SJSA1 (cell line): ENCODE results near the gene RAP2B. TPM values are rescaled to one million over a fixed set of nuclear protein-coding genes. Genes with fewer than 3 reads are reported as not detected.

Source experiments
- DNase-seq, 2 experiments: peaks; one replicate each; pipeline ENCODE4 v3.0.0-alpha.2; 2015 to 2020; ENCODE audit warnings: low spot score in 2 of 2, low read depth in 1 of 2
- H3K27ac ChIP-seq: fragments of 250-450 bp; sonication (Bioruptor Pico); 2 replicates; pipeline ENCODE4 v1.5.1; 2020; ENCODE audit warnings: mild to moderate bottlenecking, moderate library complexity
- H3K27me3 ChIP-seq: fragments of 250-450 bp; sonication (Bioruptor Pico); replicated peaks from 2 replicates; pipeline ENCODE4 v1.5.1; 2020; ENCODE audit warnings: mild to moderate bottlenecking, moderate library complexity
- H3K36me3 ChIP-seq: fragments of 250-450 bp; sonication (Bioruptor Pico); 2 replicates; pipeline ENCODE4 v1.5.1; 2020; ENCODE audit warnings: mild to moderate bottlenecking
- H3K4me1 ChIP-seq: fragments of 250-450 bp; sonication (Bioruptor Pico); replicated peaks from 2 replicates; pipeline ENCODE4 v1.6.1; 2021; ENCODE audit warnings: mild to moderate bottlenecking
- H3K4me3 ChIP-seq: fragments of 250-450 bp; sonication (Bioruptor Pico); 2 replicates; pipeline ENCODE4 v1.5.1; 2020; ENCODE audit warnings: mild to moderate bottlenecking
- H3K9me3 ChIP-seq: fragments of 250-450 bp; sonication (Bioruptor Pico); replicated peaks from 2 replicates; pipeline ENCODE4 v1.5.1; 2020; ENCODE audit warnings: mild to moderate bottlenecking
- total RNA-seq: library from RNA; depleted of rRNA; stranded (reverse); fragments of >200 nt; shearing (Covaris generic); gene quantifications from 2 replicates; pipeline ENCODE4 v1.2.3, GENCODE V29; 2014

The RAP2B gene
- total RNA-seq, 1 experiment from 2014 or later = 21.7 TPM

GRCh38 chr3:153165261-153165681, 3.2 kb downstream of the RAP2B start:
- DNase-seq = peak in 1 of 2 experiments; percentile 21
- peaks cover 56% of the 10 kb centered on the region for H3K36me3 ChIP-seq
- H3K27me3 ChIP-seq = no peaks in the 10 kb centered on the region
- peaks cover 24% of the 10 kb centered on the region for H3K4me1 ChIP-seq
- H3K4me3 ChIP-seq = no peak overlapping the region
- H3K27ac ChIP-seq = no peak overlapping the region
- H3K9me3 ChIP-seq = no peaks in the 10 kb centered on the region

DNA sequence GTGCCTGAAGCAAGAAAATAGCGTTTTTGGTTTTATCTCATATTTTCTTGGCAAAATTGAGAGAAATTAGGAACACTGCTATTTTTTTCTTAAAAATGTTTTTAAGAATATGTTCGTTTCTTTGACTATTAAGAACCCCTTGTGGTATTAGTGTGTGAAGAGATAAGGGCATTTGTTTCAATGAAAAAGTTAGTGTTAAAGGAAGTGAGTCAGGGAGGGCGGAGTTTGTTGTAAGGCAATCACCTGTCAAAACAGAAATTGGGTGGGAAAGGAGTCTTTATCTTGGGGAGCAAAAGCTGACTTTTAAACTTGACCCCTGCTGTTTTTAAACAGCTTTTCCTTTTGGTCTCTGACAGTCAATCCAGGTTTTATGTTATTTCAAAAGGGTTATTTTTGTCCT, 4.2 kb downstream of the RAP2B start:
- no peak overlapping the region for H3K4me3 ChIP-seq
- H3K36me3 ChIP-seq = peaks cover 56% of the 10 kb centered on the region
- H3K4me1 ChIP-seq = peaks cover 23% of the 10 kb centered on the region
- no peaks in the 10 kb centered on the region for H3K9me3 ChIP-seq
- H3K27me3 ChIP-seq = no peaks in the 10 kb centered on the region
- DNase-seq = no peak
- H3K27ac ChIP-seq = no peak overlapping the region

DNA sequence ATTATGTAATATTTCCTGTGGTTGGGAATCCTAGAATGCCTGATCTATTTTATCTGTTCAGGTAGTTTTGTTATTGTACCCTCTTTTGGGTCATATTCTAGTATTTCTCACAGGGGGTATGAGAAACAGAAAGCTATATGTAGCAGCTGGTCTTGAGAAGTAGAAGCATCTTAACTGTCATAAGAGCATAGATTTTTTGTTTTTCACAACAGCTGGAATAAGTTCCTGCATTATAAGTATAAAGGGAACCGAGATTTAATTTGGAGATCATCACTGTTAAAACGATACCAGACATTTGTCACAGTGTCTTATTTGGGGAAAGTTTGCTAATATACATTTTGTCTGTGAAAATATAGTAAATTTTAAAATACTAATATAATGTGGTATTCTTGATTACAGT, 4.8 kb downstream of the RAP2B start:
- Histone ChIP-seq H3K27me3 (no peaks in the 10 kb centered on the region), H3K4me1 (peaks cover 23% of the 10 kb centered on the region), H3K9me3 (no peaks in the 10 kb centered on the region), H3K4me3 (no peak overlapping the region), H3K36me3 (peaks cover 56% of the 10 kb centered on the region), H3K27ac (no peak overlapping the region)
- DNase-seq = no peak

- Histone ChIP-seq H3K27ac (no peak overlapping the region), H3K27me3 (no peaks in the 10 kb centered on the region), H3K36me3 (peaks cover 38% of the 10 kb centered on the region), H3K4me1 (peaks cover 24% of the 10 kb centered on the region), H3K4me3 (no peak overlapping the region), H3K9me3 (no peaks in the 10 kb centered on the region)
- no peak for DNase-seq
These were observed 7.9 kb downstream of the RAP2B start for GRCh38 chr3:153169793-153170383.

GRCh38 chr3:153171256-153171655, 9.2 kb downstream of the RAP2B start:
- Histone ChIP-seq H3K36me3 (peaks cover 26% of the 10 kb centered on the region), H3K27ac (no peak overlapping the region), H3K9me3 (no peaks in the 10 kb centered on the region), H3K27me3 (no peaks in the 10 kb centered on the region), H3K4me1 (peaks cover 10% of the 10 kb centered on the region), H3K4me3 (no peak overlapping the region)
- no peak for DNase-seq

DNA sequence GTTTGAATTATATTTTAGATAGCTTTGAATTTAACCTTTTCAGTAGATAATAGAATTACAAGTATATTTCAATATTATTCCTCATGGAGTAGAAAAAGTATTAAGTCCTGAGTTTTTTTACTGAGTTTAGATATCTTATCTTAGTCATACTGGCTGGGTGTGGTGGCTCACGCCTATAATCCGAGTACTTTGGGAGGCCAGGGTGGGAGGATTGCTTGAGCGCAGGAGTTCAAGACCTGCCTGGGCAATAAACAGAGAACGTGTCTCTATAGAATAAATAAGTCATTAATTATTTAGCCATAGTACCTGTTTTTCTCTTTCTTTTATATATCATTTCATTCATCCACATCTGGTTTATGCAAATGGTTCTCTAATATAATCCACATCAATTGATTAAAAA, 9.9 kb downstream of the RAP2B start:
- Histone ChIP-seq H3K9me3 (no peaks in the 10 kb centered on the region), H3K4me1 (peaks cover 5% of the 10 kb centered on the region), H3K36me3 (peaks cover 19% of the 10 kb centered on the region), H3K27ac (no peak overlapping the region), H3K4me3 (no peak overlapping the region), H3K27me3 (no peaks in the 10 kb centered on the region)
- DNase-seq = no peak

DNA sequence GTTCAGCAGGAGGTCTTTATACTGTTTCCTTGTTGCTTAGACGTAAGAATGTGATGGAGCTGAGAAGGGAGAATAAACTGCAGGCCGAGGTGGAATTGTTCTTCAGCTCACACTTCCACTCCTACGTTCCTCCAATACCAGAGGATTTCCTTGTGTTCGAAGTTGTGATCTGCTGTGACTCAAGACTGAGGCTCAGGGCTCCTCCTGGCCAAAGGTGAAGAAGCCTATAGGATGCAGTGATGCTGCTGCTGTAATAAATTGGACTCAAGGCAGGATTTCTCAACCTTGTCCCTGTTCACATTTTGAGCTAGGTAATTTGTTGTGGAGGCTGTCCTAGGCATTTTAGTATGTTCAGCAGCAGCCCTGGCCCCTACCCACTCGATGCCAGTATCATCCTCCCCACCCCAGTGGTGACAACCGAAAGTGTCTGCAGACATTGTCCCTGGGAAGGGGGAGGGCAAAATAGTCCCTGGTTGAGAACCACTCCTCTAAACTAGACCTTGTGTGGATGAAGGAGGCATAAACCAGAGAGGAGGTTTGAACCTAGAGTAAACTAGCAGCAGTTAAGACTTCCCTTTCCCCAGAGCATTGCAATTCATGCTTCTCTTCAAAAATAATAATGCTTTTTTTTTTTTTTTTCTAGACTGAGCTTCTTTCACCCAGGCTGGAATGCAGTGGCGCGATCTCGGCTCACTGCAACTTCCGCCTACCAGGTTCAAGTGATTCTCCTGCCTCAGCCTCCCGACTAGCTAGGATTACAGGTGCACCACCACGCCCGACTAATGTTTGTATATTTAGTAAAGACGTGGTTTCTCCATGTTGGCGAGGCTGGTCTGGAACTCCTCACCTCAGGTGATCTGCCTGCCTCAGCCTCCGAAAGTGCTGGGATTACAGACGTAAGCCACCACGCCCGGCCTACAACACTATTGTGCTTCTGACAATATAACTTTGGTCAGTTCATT, 11.1 kb downstream of the RAP2B start:
- Histone ChIP-seq H3K4me1 (peaks cover 5% of the 10 kb centered on the region), H3K36me3 (peaks cover 8% of the 10 kb centered on the region), H3K27me3 (no peaks in the 10 kb centered on the region), H3K27ac (no peak overlapping the region), H3K9me3 (no peaks in the 10 kb centered on the region), H3K4me3 (no peak overlapping the region)
- DNase-seq = no peak

GRCh38 chr3:153173758-153174516, 11.9 kb downstream of the RAP2B start:
- Histone ChIP-seq H3K4me3 (no peak overlapping the region), H3K27ac (no peak overlapping the region), H3K9me3 (no peaks in the 10 kb centered on the region), H3K27me3 (no peaks in the 10 kb centered on the region), H3K4me1 (peaks cover 5% of the 10 kb centered on the region), H3K36me3 (peaks cover 7% of the 10 kb centered on the region)
- peak in 1 of 2 experiments; percentile 17 for DNase-seq

DNA sequence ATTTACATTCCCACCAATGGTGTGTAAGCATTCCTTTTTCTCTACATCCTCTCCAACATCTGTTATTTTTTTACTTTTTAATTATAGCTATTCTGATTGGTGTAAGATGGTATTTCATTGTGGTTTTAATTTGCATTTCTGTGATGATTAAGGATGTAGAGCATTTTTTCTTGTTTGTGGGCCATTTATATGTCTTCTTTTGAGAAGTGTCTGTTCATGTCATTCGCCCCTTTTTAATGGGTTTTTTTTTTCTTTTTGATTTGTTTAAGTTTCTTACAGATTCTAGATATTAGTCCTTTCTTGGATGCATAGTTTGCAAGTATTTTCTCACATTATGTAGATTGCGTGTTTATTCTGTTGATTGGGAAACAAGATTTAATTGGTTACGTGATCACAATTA, 14.2 kb downstream of the RAP2B start:
- no peaks in the 10 kb centered on the region for H3K36me3 ChIP-seq
- H3K4me3 ChIP-seq = no peak overlapping the region
- no peaks in the 10 kb centered on the region for H3K9me3 ChIP-seq
- no peak overlapping the region for H3K27ac ChIP-seq
- no peak for DNase-seq
- no peaks in the 10 kb centered on the region for H3K27me3 ChIP-seq
- peaks cover 5% of the 10 kb centered on the region for H3K4me1 ChIP-seq

DNA sequence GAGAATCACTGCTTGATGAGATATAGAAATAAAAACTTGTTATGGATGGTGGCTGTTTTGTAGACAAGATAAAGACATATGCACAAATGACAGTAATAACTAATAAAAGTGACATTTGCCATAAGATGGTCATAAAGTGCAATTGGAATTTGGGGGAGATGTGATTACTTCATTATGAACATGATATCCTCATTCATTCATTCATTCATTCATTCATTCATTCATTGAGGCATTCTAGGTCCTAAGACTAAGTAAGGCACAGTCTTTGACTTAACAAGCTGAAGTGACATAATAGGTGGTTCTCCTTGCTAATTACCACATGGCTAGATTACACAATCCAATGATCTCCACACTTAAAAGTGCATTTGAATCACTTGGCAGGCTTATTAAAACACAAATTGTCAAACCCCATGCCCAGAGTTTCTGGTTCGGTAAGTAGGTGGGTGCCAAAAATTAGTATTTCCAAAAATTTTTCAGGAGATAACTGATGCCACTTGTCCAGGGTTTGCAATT, 18.9 kb downstream of the RAP2B start:
- no peak overlapping the region for H3K27ac ChIP-seq
- no peaks in the 10 kb centered on the region for H3K9me3 ChIP-seq
- no peak overlapping the region for H3K4me3 ChIP-seq
- H3K36me3 ChIP-seq = no peaks in the 10 kb centered on the region
- DNase-seq = no peak
- no peaks in the 10 kb centered on the region for H3K4me1 ChIP-seq
- H3K27me3 ChIP-seq = no peaks in the 10 kb centered on the region

DNA sequence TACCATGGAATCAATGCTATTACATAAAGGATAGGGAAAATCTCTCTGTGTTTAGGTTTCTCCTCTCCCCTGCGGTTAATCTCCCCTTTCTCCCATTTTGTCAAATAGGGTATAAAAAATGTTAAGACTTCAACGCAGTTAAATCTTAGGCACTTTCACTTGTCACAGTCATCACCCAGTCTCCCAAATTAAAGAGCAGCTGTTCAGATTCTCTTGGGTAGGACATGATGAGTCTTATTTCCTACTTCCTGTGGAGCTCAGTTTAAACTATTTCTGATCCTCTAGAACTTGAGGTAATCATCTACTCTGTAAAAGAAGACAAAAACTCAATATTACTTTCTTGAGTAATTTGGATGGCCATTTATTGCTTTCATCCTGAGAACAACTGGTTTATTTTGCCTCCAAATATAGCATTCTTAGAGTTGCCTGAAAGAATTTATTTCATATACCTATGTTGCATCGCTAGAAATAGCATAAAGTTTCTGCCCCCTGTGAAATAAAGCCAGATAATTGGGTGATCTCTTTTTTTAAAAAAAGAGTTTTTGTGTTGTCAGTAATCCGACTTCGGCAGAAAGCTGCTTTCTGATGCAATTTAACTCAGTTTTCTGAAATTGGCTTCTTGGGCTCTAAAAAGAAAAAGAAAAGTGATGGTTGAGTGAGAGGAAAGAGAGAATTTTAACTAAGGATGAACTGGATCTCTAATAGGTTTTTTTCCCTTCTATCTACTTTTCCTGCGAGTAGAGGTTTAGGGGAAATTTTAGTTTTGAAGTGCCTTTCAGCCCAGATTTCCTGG, 20.7 kb downstream of the RAP2B start:
- H3K4me1 ChIP-seq = no peaks in the 10 kb centered on the region
- no peaks in the 10 kb centered on the region for H3K36me3 ChIP-seq
- no peaks in the 10 kb centered on the region for H3K27me3 ChIP-seq
- no peaks in the 10 kb centered on the region for H3K9me3 ChIP-seq
- no peak overlapping the region for H3K4me3 ChIP-seq
- no peak for DNase-seq
- no peak overlapping the region for H3K27ac ChIP-seq

GRCh38 chr3:153190923-153191322, 28.9 kb downstream of the RAP2B start:
- H3K36me3 ChIP-seq = no peaks in the 10 kb centered on the region
- H3K4me1 ChIP-seq = no peaks in the 10 kb centered on the region
- no peaks in the 10 kb centered on the region for H3K27me3 ChIP-seq
- no peaks in the 10 kb centered on the region for H3K9me3 ChIP-seq
- H3K4me3 ChIP-seq = no peak overlapping the region
- no peak overlapping the region for H3K27ac ChIP-seq
- no peak for DNase-seq

DNA sequence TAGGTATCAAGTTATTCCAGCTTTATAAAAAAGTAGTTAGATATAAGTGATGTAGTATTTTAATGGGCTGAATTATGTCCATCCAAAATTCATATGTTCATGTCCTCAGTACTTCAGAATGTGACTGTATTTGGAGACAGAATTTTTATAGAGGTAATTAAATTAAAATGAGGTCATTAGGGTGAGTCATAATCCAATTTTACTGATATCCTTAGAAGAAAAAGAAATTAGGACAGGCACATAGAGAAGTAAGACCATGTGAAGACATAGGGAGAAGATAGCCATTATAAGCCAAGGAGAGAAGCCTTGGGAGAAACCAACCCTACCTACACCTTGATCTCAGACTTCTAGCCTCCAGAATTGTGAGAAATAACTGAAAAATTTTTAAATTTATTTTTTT, 30.3 kb downstream of the RAP2B start:
- no peak for DNase-seq
- no peaks in the 10 kb centered on the region for H3K9me3 ChIP-seq
- H3K4me1 ChIP-seq = no peaks in the 10 kb centered on the region

More for the DNA sequence above, 30.3 kb downstream of the RAP2B start:
- Histone ChIP-seq H3K4me3 (no peak overlapping the region), H3K27ac (no peak overlapping the region), H3K36me3 (no peaks in the 10 kb centered on the region), H3K27me3 (no peaks in the 10 kb centered on the region)
